Measurements from ENCODE around the gene HMX2. TPM values are rescaled to one million over a fixed set of nuclear protein-coding genes. Genes with fewer than 3 reads are reported as not detected.
A peak's percentile ranks its signal among the peaks of the same experiment; 100 is the strongest.

Gene HMX2
- total RNA-seq, 1 donor from 2014 or later: not detected

- no peak overlapping the region for H3K27ac ChIP-seq (ENCODE audit: low read depth, low read length)
- H3K36me3 ChIP-seq (ENCODE audit: control insufficient read depth in 3 of 3, insufficient read depth in 3 of 3, low read length in 3 of 3): no peaks in the 10 kb centered on the region
- no peak overlapping the region for H3K4me3 ChIP-seq (ENCODE audit: low read length in 3 of 3)
- H3K9ac ChIP-seq (ENCODE audit: low read depth in 1 of 3, low read length in 3 of 3): no peak overlapping the region
- H3K9me3 ChIP-seq (ENCODE audit: control insufficient read depth in 3 of 3, low read length in 3 of 3): no peaks in the 10 kb centered on the region
- H3K4me1 ChIP-seq (ENCODE audit: control insufficient read depth in 3 of 3, insufficient read depth in 3 of 3, low read length in 3 of 3): peaks cover 4 to 35% (median 13%) of the 10 kb centered on the region in 3 donors
- peaks cover 96 to 99% (median 98%) of the 10 kb centered on the region in 3 donors for H3K27me3 ChIP-seq (ENCODE audit: control insufficient read depth in 3 of 3, insufficient read depth in 3 of 3, low read length in 3 of 3)
Observed at GRCh38 chr10:123144697-123145541, 3.0 kb upstream of the HMX2 start.

DNA sequence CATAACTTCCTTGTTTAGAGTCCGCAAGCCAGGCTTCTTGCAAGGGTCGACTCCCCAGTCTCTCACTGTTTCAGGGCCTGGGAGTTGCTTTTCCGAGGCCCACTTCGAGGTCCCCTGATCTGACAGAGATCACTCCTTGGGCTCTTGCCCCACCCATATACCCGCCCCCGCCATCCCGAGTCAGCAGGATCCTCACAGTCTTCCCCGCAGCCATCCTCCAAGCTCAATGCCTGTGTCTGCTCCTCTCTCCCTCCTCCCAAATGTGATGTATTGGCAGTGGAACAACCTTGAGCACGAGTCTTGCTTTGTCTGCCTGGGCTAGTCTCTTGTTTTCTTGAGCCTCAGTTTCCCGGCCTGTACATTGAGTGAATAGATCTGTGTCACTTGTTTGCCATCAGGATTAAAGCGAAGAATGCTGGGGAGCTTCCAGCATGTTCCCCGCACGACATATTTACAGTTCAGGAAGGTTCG is 2.4 kb upstream of the HMX2 start:
- Histone ChIP-seq H3K36me3 (ENCODE audit: control insufficient read depth in 3 of 3, insufficient read depth in 3 of 3, low read length in 3 of 3) (no peaks in the 10 kb centered on the region), H3K4me1 (ENCODE audit: control insufficient read depth in 3 of 3, insufficient read depth in 3 of 3, low read length in 3 of 3) (peaks cover 8 to 38% (median 17%) of the 10 kb centered on the region in 3 donors), H3K27me3 (ENCODE audit: control insufficient read depth in 3 of 3, insufficient read depth in 3 of 3, low read length in 3 of 3) (peaks cover 96 to 100% (median 98%) of the 10 kb centered on the region in 3 donors), H3K9me3 (ENCODE audit: control insufficient read depth in 3 of 3, low read length in 3 of 3) (no peaks in the 10 kb centered on the region), H3K9ac (ENCODE audit: low read depth in 1 of 3, low read length in 3 of 3) (no peak overlapping the region), H3K4me3 (ENCODE audit: low read length in 3 of 3) (no peak overlapping the region), H3K27ac (ENCODE audit: low read depth, low read length) (no peak overlapping the region)

- Histone ChIP-seq H3K4me1 (ENCODE audit: control insufficient read depth in 3 of 3, insufficient read depth in 3 of 3, low read length in 3 of 3) (peaks cover 14 to 45% (median 24%) of the 10 kb centered on the region in 3 donors), H3K4me3 (ENCODE audit: low read length in 3 of 3) (peak overlapping the region in 1 of 3 donors; percentile 13), H3K27ac (ENCODE audit: low read depth, low read length) (no peak overlapping the region), H3K36me3 (ENCODE audit: control insufficient read depth in 3 of 3, insufficient read depth in 3 of 3, low read length in 3 of 3) (no peaks in the 10 kb centered on the region), H3K27me3 (ENCODE audit: control insufficient read depth in 3 of 3, insufficient read depth in 3 of 3, low read length in 3 of 3) (peaks cover 96 to 100% (median 98%) of the 10 kb centered on the region in 3 donors), H3K9ac (ENCODE audit: low read depth in 1 of 3, low read length in 3 of 3) (peak overlapping the region in 1 of 3 donors; percentile 25), H3K9me3 (ENCODE audit: control insufficient read depth in 3 of 3, low read length in 3 of 3) (no peaks in the 10 kb centered on the region)
Observed at GRCh38 chr10:123146013-123146893, 1.7 kb upstream of the HMX2 start.

- Histone ChIP-seq H3K9ac (ENCODE audit: low read depth in 1 of 3, low read length in 3 of 3) (no peak overlapping the region), H3K36me3 (ENCODE audit: control insufficient read depth in 3 of 3, insufficient read depth in 3 of 3, low read length in 3 of 3) (no peaks in the 10 kb centered on the region), H3K27me3 (ENCODE audit: control insufficient read depth in 3 of 3, insufficient read depth in 3 of 3, low read length in 3 of 3) (peaks cover 96 to 99% (median 98%) of the 10 kb centered on the region in 3 donors), H3K4me1 (ENCODE audit: control insufficient read depth in 3 of 3, insufficient read depth in 3 of 3, low read length in 3 of 3) (peaks cover 16 to 49% (median 25%) of the 10 kb centered on the region in 3 donors), H3K27ac (ENCODE audit: low read depth, low read length) (no peak overlapping the region), H3K9me3 (ENCODE audit: control insufficient read depth in 3 of 3, low read length in 3 of 3) (no peaks in the 10 kb centered on the region), H3K4me3 (ENCODE audit: low read length in 3 of 3) (no peak overlapping the region)
Observed at GRCh38 chr10:123146894-123147634, 872 bp upstream of the HMX2 start.

DNA sequence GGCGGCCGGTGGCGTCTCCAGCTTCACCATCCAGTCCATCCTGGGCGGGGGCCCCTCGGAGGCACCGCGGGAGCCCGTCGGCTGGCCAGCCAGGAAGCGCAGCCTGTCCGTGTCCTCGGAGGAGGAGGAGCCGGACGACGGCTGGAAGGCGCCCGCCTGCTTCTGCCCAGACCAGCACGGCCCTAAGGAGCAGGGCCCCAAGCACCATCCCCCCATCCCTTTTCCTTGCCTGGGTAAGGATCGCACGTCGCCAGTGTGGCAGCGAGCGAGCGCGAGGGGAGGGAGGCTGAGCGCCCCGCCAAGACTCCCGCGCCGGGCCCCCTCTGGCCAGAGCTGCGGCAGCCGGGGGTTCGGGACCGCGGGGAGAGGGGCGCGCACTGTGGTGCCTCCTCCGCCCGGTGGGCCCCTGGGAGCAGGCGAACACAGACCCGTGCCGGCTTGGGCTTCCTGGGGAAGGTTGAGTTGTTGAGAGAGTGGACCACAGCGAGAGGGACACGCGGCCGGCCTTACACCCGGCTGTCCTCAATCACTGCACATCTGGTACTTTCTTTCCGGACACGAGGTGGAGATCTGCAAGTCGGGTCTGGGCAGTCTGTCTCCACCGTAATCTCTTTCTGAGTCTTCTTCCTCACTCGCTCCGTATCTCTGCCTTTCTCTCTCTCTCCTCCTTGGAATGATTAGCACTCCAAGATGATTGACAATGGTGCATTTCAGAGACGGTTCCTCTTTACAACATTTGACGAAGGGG is 652 bp downstream of the HMX2 start:
- Histone ChIP-seq H3K27me3 (ENCODE audit: control insufficient read depth in 3 of 3, insufficient read depth in 3 of 3, low read length in 3 of 3) (peaks cover 93 to 98% (median 95%) of the 10 kb centered on the region in 3 donors), H3K9ac (ENCODE audit: low read depth in 1 of 3, low read length in 3 of 3) (no peak overlapping the region), H3K36me3 (ENCODE audit: control insufficient read depth in 3 of 3, insufficient read depth in 3 of 3, low read length in 3 of 3) (no peaks in the 10 kb centered on the region), H3K27ac (ENCODE audit: low read depth, low read length) (no peak overlapping the region), H3K4me1 (ENCODE audit: control insufficient read depth in 3 of 3, insufficient read depth in 3 of 3, low read length in 3 of 3) (peaks cover 16 to 45% (median 25%) of the 10 kb centered on the region in 3 donors), H3K9me3 (ENCODE audit: control insufficient read depth in 3 of 3, low read length in 3 of 3) (no peaks in the 10 kb centered on the region), H3K4me3 (ENCODE audit: low read length in 3 of 3) (no peak overlapping the region)

GRCh38 chr10:123149162-123149567 is 1.2 kb downstream of the HMX2 start:
- H3K36me3 ChIP-seq (ENCODE audit: control insufficient read depth in 3 of 3, insufficient read depth in 3 of 3, low read length in 3 of 3): no peaks in the 10 kb centered on the region
- peaks cover 16 to 45% (median 25%) of the 10 kb centered on the region in 3 donors for H3K4me1 ChIP-seq (ENCODE audit: control insufficient read depth in 3 of 3, insufficient read depth in 3 of 3, low read length in 3 of 3)
- peak overlapping the region in 2 of 3 donors; percentile 58 to 67 for H3K4me3 ChIP-seq (ENCODE audit: low read length in 3 of 3)
- H3K9ac ChIP-seq (ENCODE audit: low read depth in 1 of 3, low read length in 3 of 3): no peak overlapping the region
- H3K27me3 ChIP-seq (ENCODE audit: control insufficient read depth in 3 of 3, insufficient read depth in 3 of 3, low read length in 3 of 3): peaks cover 87 to 93% (median 89%) of the 10 kb centered on the region in 3 donors
- H3K27ac ChIP-seq (ENCODE audit: low read depth, low read length): no peak overlapping the region
- no peaks in the 10 kb centered on the region for H3K9me3 ChIP-seq (ENCODE audit: control insufficient read depth in 3 of 3, low read length in 3 of 3)

- peaks cover 16 to 46% (median 25%) of the 10 kb centered on the region in 3 donors for H3K4me1 ChIP-seq (ENCODE audit: control insufficient read depth in 3 of 3, insufficient read depth in 3 of 3, low read length in 3 of 3)
- no peak overlapping the region for H3K9ac ChIP-seq (ENCODE audit: low read depth in 1 of 3, low read length in 3 of 3)
- H3K4me3 ChIP-seq (ENCODE audit: low read length in 3 of 3): peak overlapping the region; percentile 41 to 67 (median 58)
- peaks cover 82 to 88% (median 83%) of the 10 kb centered on the region in 3 donors for H3K27me3 ChIP-seq (ENCODE audit: control insufficient read depth in 3 of 3, insufficient read depth in 3 of 3, low read length in 3 of 3)
- H3K9me3 ChIP-seq (ENCODE audit: control insufficient read depth in 3 of 3, low read length in 3 of 3): no peaks in the 10 kb centered on the region
- H3K27ac ChIP-seq (ENCODE audit: low read depth, low read length): no peak overlapping the region
- H3K36me3 ChIP-seq (ENCODE audit: control insufficient read depth in 3 of 3, insufficient read depth in 3 of 3, low read length in 3 of 3): no peaks in the 10 kb centered on the region
Observed at GRCh38 chr10:123149568-123150270, 1.8 kb downstream of the HMX2 start.

DNA sequence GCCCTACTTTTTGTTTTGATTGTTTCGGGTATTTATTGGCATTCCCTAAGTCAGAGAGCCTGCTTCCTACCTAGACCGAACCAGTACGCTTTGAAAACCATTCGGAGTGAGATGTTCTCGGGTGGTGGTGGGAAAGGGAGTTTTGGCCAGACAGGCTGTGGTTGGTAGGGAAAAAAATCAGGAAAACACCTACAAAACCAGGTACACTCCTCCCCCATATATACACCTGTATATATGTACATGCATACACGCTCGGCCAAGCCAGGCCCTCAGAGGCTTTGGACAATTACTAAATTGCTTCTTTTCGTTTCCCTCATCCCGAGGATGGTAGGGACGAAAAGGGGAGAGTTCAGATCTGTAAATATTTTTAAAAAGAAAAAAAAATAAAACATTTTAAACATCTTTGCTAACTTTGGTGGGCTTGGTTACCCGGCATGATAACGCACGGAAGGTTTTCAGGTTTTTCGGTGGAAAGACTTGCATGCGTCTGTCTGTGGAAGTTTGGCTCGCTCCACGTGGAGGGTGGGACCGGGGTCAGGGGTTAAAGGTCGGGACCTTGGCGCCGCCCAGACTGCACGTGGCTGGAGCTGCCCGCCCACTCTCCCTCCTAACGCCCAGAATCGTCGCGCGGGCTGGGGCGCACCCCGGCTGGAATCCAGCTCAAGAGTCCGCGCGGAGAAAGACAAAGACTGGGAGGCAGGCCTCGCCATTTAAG is 2.5 kb downstream of the HMX2 start:
- H3K4me3 ChIP-seq (ENCODE audit: low read length in 3 of 3): peak overlapping the region in 2 of 3 donors; percentile 52 to 58
- no peaks in the 10 kb centered on the region for H3K36me3 ChIP-seq (ENCODE audit: control insufficient read depth in 3 of 3, insufficient read depth in 3 of 3, low read length in 3 of 3)
- H3K9ac ChIP-seq (ENCODE audit: low read depth in 1 of 3, low read length in 3 of 3): no peak overlapping the region
- H3K27ac ChIP-seq (ENCODE audit: low read depth, low read length): no peak overlapping the region
- peaks cover 21 to 49% (median 32%) of the 10 kb centered on the region in 3 donors for H3K4me1 ChIP-seq (ENCODE audit: control insufficient read depth in 3 of 3, insufficient read depth in 3 of 3, low read length in 3 of 3)
- peaks cover 75 to 81% (median 76%) of the 10 kb centered on the region in 3 donors for H3K27me3 ChIP-seq (ENCODE audit: control insufficient read depth in 3 of 3, insufficient read depth in 3 of 3, low read length in 3 of 3)
- no peaks in the 10 kb centered on the region for H3K9me3 ChIP-seq (ENCODE audit: control insufficient read depth in 3 of 3, low read length in 3 of 3)
